ENCODE measurements around the gene OTOP3. TPM values are rescaled to one million over a fixed set of nuclear protein-coding genes. Genes with fewer than 3 reads are reported as not detected.

The OTOP3 gene
- total RNA-seq (not detected in 2 replicates), polyA plus RNA-seq (not detected in 2 replicates), polyA minus RNA-seq (ENCODE audit: low replicate concordance) (not detected in 2 replicates)
- not detected in 2 replicates for polyA plus RNA-seq (2012)

GRCh38 chr17:74935585-74936469 lies at the start of gene OTOP3:
TSS of gene OTOP3 (plus strand) at chr17:74935898. CDS start at chr17:74935922, 24 bp downstream.
- H3K27me3 ChIP-seq (ENCODE audit: control insufficient read depth, insufficient read depth, low read length): peaks cover 45% of the 10 kb centered on the region
- no peaks in the 10 kb centered on the region for H3K36me3 ChIP-seq (ENCODE audit: control insufficient read depth, insufficient read depth, low read length)

GRCh38 chr17:74888469-74888868 lies 47.2 kb upstream of the OTOP3 start:
- H3K4me2 ChIP-seq (ENCODE audit: extremely low read depth, insufficient read depth, low read length): no peak overlapping the region
- no peaks in the 10 kb centered on the region for H3K79me2 ChIP-seq (ENCODE audit: control insufficient read depth, insufficient read depth, low read length)
- TF ChIP-seq EZH2 (IDR thresholded peaks at IDR 0.05; ENCODE audit: low read length, missing control alignments): no peak
- no peak for TF ChIP-seq CTCF (conservative IDR thresholded peaks at IDR 0.05 in 1 of 2, IDR thresholded peaks at IDR 0.05 in 1 of 2; ENCODE audit: low read depth in 1 of 2, low read length in 2 of 2)
- no peaks in the 10 kb centered on the region for H3K36me3 ChIP-seq (ENCODE audit: control insufficient read depth, insufficient read depth, low read length)
- H3K27me3 ChIP-seq (ENCODE audit: control insufficient read depth, insufficient read depth, low read length): peaks cover 20% of the 10 kb centered on the region
- no peak overlapping the region for H3K4me3 ChIP-seq (replicated peaks in 1 of 4; ENCODE audit: control extremely low read depth in 1 of 4, insufficient read depth in 1 of 4, low read depth in 3 of 4, low read length in 4 of 4)
- H3K9ac ChIP-seq (ENCODE audit: insufficient read depth, low read length): no peak overlapping the region
- no peaks in the 10 kb centered on the region for H3K4me1 ChIP-seq (ENCODE audit: control insufficient read depth, extremely low read depth, insufficient read depth, low read length)
- no peaks in the 10 kb centered on the region for H4K20me1 ChIP-seq (ENCODE audit: control insufficient read depth, extremely low read depth, insufficient read depth, low read length)
- no peaks in the 10 kb centered on the region for H3K9me3 ChIP-seq (ENCODE audit: control insufficient read depth, insufficient read depth, low read depth, low read length)
- H2AFZ ChIP-seq (ENCODE audit: low read length): no peak overlapping the region
- no peak overlapping the region for H3K27ac ChIP-seq (ENCODE audit: insufficient read depth, low read length)
- DNase-seq (ENCODE audit: low read depth in 2 of 2): no peak

More at GRCh38 chr17:74935585-74936469, at the start of gene OTOP3:
- Histone ChIP-seq H4K20me1 (ENCODE audit: control insufficient read depth, extremely low read depth, insufficient read depth, low read length) (no peaks in the 10 kb centered on the region), H3K27ac (ENCODE audit: insufficient read depth, low read length) (no peak within 1 kb of the TSS), H3K9ac (ENCODE audit: insufficient read depth, low read length) (no peak within 1 kb of the TSS), H3K4me3 (replicated peaks in 1 of 4; ENCODE audit: control extremely low read depth in 1 of 4, insufficient read depth in 1 of 4, low read depth in 3 of 4, low read length in 4 of 4) (no peak within 1 kb of the TSS), H3K4me2 (ENCODE audit: extremely low read depth, insufficient read depth, low read length) (no peak within 1 kb of the TSS), H3K4me1 (ENCODE audit: control insufficient read depth, extremely low read depth, insufficient read depth, low read length) (no peaks in the 10 kb centered on the region), H3K9me3 (ENCODE audit: control insufficient read depth, insufficient read depth, low read depth, low read length) (no peaks in the 10 kb centered on the region), H2AFZ (ENCODE audit: low read length) (no peak within 1 kb of the TSS), H3K79me2 (ENCODE audit: control insufficient read depth, insufficient read depth, low read length) (no peaks in the 10 kb centered on the region)
- DNase-seq (ENCODE audit: low read depth in 2 of 2): no peak
- TF ChIP-seq CTCF (conservative IDR thresholded peaks at IDR 0.05 in 1 of 2, IDR thresholded peaks at IDR 0.05 in 1 of 2; ENCODE audit: low read depth in 1 of 2, low read length in 2 of 2) (no peak), EZH2 (IDR thresholded peaks at IDR 0.05; ENCODE audit: low read length, missing control alignments) (peak; percentile 28)

GRCh38 chr17:74890554-74890953 lies 45.1 kb upstream of the OTOP3 start:
- H3K4me1 ChIP-seq (ENCODE audit: control insufficient read depth, extremely low read depth, insufficient read depth, low read length): no peaks in the 10 kb centered on the region
- TF ChIP-seq EZH2 (IDR thresholded peaks at IDR 0.05; ENCODE audit: low read length, missing control alignments) (no peak), CTCF (conservative IDR thresholded peaks at IDR 0.05 in 1 of 2, IDR thresholded peaks at IDR 0.05 in 1 of 2; ENCODE audit: low read depth in 1 of 2, low read length in 2 of 2) (no peak)
- no peak overlapping the region for H3K4me3 ChIP-seq (replicated peaks in 1 of 4; ENCODE audit: control extremely low read depth in 1 of 4, insufficient read depth in 1 of 4, low read depth in 3 of 4, low read length in 4 of 4)
- H3K9ac ChIP-seq (ENCODE audit: insufficient read depth, low read length): no peak overlapping the region
- H4K20me1 ChIP-seq (ENCODE audit: control insufficient read depth, extremely low read depth, insufficient read depth, low read length): no peaks in the 10 kb centered on the region
- H3K27me3 ChIP-seq (ENCODE audit: control insufficient read depth, insufficient read depth, low read length): peaks cover 30% of the 10 kb centered on the region
- no peak overlapping the region for H3K27ac ChIP-seq (ENCODE audit: insufficient read depth, low read length)
- H3K9me3 ChIP-seq (ENCODE audit: control insufficient read depth, insufficient read depth, low read depth, low read length): no peaks in the 10 kb centered on the region
- no peak overlapping the region for H2AFZ ChIP-seq (ENCODE audit: low read length)
- no peak for DNase-seq (ENCODE audit: low read depth in 2 of 2)
- no peaks in the 10 kb centered on the region for H3K36me3 ChIP-seq (ENCODE audit: control insufficient read depth, insufficient read depth, low read length)
- H3K79me2 ChIP-seq (ENCODE audit: control insufficient read depth, insufficient read depth, low read length): no peaks in the 10 kb centered on the region
- no peak overlapping the region for H3K4me2 ChIP-seq (ENCODE audit: extremely low read depth, insufficient read depth, low read length)
